GM19372 (cell line): ENCODE data around the gene SEC14L3.

Source experiments
- ATAC-seq: cut with Tn5 transposase; IDR thresholded peaks from one replicate; pipeline ENCODE4 v1.9.1; 2021; ENCODE audit warnings: mild to moderate bottlenecking, low read depth, moderate library complexity; ENCODE audit not compliant: unreplicated experiment

The SEC14L3 gene

DNA sequence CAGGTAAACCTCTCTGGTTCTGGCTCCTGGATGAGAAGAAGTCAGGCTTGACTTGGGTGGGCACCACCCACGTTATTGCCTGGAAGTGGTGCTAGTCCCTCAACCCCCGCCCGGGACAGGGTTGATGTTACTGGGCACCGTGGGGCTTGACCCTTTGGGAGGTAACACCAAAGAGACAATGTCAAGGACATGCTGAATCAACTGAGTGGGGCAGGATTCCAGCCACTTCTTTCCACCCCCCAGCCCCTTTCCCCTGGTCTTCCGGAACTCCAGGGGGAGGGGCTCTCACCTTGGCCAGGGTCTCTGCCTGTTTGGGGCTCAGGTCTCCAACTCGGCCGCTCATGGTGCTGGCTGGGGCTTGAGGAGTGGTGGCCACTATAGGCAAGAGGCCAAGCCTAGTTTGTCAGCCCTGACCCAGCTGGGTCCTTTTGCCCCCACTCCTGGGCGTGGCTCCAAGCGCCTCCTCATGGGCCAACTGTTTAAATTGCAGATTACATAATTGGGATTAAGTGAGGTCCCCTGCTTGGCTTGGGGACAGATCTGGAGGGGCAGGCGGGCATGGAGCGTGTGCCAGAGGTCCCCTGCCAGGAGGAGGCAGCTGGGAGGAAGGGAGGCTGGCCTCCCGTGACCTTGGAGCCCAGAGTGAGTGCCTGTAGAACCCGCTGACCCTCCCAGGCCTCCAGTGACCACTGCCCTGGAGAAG lies at the start of gene SEC14L3:
TSS of gene SEC14L3 (minus strand) at position 402 of the 703 bp plus-strand sequence. CDS start at position 343, 59 bp downstream.
- no peak for ATAC-seq

DNA sequence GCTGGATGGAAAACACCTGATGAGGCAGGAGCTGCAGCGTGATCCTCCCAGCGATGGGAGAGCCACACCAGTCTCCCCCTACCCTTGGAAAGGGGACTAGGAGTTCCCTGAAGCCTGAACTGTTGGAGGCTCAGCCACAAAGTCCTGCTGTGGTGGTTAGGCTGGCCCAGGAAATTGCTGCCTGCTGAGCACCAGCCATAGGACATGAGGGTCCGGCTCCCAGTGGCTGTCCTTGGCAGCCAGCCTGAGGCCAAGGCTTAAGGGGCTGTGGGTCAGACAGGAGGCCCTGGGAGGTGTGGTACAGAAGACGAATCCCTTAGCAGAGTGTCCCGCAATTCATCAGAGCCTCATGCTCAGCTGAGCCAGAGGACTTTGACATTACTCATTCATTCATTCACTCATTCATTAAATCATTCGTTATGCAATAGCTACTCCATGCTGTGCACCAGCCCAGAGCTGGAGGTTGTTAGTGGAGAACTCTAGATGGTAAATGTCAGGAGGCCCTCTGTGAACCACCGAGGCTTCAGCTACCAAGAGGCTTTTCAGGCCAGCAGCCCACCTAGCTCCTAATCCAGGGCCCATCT lies 48.1 kb upstream of the SEC14L3 start:
- ATAC-seq, result no peak

DNA sequence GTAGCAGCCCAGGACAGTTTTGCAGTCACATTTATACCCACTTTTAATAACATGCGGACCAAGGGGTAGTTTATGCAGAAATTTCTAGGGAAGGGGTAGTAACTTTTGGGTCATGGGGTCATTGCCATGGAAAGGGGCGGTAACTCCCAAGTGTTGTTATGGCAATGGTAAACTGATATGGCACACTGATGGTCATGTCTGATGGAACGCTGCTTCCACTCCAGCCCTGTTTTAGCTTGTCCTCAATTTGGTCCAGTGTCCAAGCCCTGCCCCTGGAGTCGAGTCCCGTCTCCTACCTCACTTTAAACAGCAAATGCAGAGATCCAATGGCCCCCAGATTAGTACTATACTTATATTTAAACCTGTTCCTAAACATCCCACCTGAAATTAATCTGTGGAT lies 44.9 kb upstream of the SEC14L3 start:
- no peak for ATAC-seq

DNA sequence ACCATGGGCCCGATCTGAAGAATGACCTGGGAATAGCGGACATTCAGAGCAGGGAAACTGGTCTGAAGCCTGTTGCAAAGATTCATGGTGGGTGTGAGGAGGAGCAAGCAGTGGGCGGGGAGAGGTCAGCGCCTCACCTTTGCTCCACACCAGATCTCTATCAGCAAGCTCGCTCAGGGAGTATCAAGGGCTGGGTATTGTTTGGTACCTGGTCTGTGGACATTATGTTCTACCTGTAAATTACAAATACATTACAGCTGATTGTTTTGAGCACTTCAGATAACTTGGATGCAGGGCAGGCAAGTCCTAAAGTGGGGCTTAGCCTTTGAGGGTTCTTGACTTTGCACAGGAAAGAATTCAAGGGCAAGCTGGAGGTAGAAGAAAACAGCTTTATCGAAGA lies 44.5 kb upstream of the SEC14L3 start:
- ATAC-seq, result no peak

DNA sequence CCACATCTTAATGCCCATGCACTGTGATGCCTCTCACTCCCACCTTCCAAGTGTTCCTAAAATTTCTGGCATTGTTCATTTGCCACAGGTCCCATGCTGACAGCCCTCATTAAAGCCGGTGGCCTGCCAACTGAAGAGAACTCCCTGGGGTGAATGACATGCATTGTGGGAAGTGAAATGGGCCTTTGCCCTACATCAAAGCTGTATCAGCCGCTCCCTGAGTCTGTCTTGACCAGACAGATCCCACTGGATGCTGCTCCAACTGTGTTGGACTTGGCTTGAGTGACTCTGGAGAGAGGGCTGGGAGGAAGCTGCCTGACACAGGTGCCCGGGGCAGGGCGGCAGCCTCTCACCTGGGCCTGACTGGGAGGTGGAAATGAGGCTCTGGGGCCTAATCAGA lies 42.4 kb upstream of the SEC14L3 start:
- no peak for ATAC-seq

DNA sequence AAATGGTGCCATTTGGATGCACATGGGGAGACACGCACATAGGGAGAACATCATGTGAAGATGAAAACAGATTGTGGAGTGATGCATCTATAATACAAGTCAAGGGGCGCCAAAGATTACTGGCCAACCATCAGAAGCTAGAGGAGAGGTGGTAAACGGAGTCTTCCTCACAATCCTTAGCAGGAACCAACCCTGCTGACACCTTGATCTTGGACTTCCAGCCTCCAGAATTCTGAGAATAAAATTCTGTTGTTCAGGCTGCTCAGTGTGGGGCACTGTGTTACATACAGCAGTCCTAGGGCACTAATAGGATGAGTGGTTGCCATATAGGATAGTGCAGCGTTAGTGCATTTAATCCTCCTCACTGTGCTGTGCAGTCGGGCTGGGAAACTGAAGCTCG lies 41.6 kb upstream of the SEC14L3 start:
- no peak for ATAC-seq

DNA sequence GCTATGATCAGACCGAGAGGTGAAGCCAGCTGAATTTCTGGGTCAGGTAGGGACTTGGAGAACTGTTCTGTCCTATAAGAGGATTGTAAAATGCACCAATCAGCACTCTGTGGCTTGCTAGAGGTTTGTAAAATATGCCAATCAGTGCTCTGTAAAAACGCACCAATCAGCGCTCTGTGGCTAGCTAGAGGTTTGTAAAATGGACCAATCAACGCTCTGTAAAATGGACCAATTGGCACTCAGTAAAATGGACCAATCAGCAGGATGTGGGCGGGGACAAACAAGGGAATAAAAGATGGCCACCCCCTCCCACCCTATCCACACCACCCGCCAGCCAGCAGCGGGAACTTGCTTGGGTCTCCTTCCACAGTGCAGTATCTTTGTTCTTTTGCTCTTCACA lies 40.1 kb upstream of the SEC14L3 start:
- no peak for ATAC-seq

DNA sequence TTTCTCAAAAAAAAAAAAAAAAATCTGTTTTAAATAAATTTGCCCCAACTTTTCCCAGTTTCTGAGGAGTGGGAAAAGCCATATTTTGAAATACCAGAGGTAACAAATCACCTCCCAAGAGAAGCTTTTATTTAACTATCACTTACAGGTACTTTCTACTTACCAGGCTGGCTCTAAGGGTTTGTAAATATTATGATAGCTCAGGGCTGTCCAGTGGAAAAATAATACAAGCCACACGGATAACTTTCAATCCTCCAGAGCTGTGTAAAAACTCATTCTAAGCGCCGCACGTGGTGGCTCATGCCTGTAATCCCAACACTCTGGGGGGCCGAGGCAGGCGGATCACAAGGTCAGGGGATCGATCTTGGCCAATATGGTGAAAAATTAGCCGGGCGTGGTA lies 39.3 kb upstream of the SEC14L3 start:
- ATAC-seq, result no peak

DNA sequence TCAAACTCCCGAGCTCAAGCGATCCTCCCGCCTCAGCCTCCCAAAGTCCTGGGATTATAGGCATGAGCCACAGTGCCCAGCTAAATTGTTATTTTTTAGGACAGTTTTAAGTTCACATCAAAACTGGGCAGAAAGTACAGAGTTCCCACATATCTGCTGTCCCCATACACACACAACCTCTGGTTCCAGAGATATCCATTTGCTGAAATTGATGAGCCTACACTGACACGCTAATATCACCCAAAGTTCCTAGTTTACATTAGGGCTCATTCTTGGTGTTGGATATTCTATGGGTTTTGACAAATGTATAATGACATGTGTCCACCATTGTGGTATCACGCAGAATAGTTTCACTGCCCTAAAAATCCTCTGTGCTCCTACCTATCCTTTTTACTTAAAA lies 36.4 kb upstream of the SEC14L3 start:
- ATAC-seq, result no peak

DNA sequence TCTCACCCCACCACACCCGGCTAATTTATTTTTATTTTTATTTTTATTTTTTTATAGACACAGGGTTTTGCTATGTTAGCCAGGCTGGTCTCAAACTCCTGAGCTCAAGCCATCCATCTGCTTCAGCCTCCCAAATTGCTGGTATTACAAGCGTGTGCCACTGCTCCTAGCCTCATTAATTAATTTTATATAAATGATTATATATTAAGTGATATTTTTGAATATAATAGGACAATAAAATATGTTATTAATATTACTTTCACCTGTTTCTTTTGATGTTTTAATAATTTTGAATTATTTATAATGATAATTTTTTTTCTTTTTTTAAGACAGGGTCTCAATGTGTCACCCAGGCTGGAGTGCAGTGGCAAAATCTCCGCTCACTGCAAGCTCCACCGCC lies 35.9 kb upstream of the SEC14L3 start:
- ATAC-seq, result no peak

DNA sequence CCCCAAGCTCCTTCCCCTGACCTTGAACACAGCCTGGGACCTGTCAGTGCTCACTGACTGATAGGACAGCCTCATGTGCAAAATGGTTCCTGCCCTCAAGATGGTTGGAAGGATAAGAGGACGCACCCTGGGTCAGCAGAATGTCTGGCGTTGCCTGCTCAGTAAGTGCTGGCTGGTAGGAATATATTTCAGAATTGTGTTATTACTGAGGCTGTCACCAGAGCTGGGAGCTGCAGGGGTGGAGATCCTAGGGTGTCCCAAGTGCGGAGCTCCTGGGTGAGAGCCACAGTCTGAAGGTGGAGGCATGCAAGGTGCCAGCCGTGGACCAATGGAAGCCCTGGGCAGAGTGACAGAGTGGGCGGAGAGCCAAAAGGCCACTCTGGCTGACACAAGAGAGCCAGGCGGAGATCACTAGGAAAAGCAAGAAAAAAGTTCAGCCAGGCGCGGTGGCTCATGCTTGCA lies 34.7 kb upstream of the SEC14L3 start:
- ATAC-seq, result no peak

DNA sequence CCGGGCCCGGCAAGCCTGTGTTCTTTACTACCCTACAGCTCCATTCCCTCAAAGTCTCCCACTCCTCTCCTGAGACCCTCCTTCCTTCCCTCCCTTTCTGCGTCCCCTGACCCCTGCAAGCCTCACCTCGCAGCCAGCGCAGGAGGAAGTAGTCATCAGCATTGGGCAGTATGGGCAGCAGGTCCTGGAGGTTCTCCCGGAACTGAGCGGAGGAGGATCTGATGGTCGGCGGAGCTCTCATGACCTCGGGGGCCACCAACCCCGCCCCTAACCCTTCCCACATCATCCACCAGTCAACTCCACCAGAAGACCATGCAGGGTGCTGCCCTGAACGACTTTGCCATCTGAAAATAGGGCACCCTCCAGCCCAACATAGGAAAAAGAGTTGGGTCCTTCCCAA lies 31.7 kb upstream of the SEC14L3 start:
- no peak for ATAC-seq

DNA sequence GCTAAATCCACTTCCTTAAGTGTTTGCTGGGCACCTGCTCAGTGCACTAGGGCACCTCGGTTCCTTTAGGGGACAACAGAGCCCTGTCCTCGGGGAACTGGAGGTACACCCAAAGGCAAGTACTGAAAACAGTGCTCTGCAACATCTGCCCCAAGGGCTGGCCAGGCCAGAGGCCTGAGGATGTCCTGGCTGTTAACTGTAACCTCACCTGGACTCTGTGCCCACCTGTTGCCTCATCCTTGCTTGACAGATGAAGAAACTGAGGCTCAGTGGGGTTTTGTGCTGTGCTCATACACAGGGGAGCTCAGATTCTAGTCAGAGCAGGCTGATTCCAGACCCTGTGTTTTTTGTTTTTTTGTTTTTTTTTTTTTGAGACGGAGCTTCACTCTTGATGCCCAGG lies 31.1 kb upstream of the SEC14L3 start:
- no peak for ATAC-seq

DNA sequence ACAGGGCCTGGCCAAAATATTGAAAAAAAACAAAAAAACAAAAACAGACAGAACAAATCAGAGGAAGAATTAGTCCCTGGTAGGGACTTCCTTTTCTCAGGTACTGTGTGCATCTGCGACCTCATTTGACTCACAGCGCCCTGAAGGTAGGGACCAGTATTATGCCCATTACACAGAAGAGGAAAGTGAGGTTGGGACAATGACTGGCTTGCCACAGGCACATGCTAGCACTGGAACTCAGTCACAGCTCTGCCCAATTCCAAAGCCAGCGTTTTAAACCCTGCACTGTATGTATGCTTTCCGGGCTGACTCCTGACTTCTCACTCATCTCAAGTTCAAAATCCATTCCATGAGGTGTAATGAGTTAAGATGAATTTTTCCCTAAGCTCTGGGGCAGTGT lies 30.3 kb upstream of the SEC14L3 start:
- ATAC-seq, result no peak

DNA sequence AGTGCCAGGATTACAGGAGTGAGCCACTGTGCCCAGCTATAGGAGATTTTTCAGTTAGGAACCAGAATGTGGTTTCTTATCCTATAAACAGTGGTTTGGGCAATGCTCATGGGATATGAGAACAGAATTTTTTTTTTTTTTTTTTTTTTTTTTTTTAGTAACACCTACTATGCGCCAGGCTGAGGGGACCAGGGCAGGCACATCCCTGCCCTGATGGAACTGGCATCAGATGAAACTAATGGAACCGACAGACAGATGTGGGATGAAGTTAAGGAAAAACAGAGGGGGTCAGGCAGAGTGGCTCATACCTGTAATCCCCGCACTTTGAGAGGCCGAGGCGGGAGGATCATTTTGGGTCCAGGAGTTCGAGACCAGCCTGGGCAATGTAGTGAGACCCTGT lies 28.8 kb upstream of the SEC14L3 start:
- no peak for ATAC-seq

DNA sequence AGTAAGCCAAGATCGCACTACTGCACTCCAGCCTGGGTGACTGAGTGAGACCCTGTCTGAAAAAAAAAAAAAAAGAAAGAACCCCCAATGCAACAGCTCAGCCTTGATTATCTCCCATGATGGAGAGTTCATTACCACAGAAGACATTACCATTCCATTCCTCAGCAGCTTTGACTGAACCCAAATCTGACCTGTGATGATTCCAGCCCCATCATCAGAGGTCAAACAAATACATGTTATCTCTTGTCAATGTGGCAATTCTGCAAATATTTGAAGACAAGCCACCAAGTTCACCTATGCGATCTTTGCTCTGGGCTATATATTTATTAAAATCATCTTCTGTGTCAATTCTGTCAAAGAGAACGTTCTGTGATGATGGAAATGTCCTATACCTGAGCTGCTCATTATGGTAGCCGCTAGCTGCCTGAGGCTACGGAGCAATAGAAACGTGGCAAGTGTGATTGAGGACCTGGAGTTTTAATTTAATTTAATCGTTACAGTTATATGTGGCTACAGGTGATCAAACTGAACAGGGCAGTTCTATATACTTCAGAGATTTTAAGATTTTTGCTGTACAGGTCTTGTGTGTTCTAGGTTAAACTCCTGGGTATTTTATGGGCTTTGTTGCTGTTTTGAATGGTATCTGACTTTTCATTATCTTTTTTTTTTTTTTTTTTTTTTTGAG lies 25.8 kb upstream of the SEC14L3 start:
- no peak for ATAC-seq

DNA sequence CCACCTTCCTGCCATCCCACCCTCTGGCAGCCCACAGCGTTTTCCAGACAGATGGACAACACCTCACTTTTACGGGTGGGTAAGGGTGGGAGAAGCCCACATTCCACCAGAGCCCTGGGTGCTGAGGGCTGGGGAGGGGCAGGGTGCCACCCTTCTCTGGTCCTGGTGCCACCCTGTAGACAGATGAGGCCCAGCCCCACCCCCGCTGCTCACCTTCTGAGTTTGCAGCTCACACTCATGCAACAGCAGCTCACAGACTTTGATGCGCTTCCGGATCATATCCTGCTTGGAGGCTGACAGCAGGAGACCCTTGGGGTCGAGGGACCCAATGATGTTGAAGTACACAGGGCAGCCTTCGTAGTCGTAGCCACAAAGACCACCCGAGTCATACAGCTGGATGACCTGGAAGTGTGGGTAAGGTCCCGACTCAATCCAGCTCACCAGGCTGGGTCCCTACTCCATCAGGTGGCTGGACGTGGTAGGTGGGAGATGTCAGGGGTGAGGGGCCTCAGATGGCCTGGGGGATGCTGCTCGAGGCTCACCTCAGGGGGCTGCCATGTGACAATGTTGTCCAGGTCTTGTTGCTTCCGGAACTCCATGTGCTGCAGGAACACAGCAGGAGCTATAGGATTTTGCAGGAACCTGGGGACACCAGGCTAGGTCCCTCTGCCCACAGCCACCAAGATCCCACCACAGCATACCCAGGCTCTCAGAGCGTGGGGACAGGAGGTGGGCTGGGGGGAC lies 23.4 kb upstream of the SEC14L3 start:
- no peak for ATAC-seq

DNA sequence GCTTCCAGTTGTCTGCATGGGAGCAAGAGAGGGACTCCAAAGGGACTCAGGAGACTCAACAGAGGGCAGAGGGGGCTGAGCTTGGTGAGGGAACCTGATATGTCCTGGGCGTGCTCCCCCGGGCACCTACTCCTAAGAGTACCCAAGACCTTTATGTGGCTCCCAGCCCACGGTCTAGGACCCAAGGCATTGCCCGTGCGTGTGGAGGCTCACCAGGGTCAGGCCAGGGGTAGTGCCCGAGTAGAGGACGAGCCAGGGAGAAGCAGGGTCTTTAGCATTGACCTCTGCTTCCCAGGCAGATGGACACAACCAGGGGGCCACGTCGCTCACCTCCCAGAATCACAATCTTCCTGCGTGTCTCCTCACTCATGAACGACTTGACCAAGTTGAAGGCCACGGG lies 20.3 kb upstream of the SEC14L3 start:
- no peak for ATAC-seq

DNA sequence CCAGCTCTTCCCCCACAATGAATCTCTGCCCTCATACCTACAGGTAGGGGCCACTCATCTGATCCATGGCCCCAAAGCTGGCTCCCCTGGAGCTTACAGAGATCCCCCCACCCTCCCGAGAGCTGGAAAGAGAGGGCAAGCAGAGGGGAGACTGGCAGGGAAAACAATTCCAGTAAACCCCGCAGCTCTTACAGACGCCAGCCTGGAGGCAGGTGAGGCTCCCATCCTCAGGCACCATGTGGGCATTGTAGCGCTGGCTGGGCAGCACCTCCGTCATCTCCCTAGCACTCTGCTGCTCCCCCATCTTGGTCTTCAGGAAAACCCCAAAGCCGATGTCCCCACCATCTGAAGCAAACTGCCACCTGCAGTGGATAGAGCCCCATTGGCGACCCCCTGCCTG lies 19.6 kb upstream of the SEC14L3 start:
- ATAC-seq, result no peak

DNA sequence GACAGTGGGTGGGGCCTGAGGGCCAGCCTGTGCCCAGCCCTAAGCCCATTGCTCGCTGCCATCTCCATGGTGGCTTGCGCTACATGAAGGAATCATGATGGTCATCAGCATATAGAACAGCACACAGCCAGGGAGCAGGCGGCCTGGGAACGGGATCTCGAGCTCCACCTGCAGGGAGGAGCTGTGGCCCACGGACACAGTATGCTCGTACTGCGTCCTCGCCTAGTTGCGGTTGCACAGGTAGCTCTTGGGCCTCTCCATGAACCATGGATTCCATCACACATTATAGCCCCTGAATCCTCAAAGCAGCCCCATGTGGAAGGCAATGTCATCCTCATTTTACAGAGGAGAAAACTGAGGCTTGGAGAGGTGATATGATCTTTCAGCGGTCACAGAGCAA lies 18.6 kb upstream of the SEC14L3 start:
- ATAC-seq, result no peak

DNA sequence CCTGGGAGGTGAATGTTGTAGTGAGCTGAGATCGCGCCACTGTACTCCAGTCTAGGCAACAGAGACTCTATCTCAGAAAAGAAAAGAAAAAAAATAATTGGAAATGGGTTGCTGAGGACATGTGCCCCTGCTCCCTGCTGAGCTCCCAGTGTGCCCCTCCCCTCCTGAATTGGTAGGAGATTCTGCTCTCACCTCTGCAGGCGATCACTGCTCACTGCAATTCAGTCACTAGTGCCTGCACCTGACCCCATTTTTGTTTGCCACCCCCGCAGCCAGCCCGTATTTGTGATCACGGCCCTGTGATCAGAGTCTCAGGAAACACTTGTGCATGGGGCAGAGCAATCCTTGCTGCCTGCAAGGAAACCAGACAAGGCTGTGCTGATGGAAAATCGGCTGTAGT lies 16.3 kb upstream of the SEC14L3 start:
- no peak for ATAC-seq
